ENCODE data around the gene PERM1. TPM values are rescaled to one million over a fixed set of nuclear protein-coding genes. Genes with fewer than 3 reads are reported as not detected.

PERM1 gene
- total and polyA plus RNA-seq, 9 of the 15 experiments (the other 6 are each of a cell fraction or from before 2014, with no cell fraction given): not detected

DNA sequence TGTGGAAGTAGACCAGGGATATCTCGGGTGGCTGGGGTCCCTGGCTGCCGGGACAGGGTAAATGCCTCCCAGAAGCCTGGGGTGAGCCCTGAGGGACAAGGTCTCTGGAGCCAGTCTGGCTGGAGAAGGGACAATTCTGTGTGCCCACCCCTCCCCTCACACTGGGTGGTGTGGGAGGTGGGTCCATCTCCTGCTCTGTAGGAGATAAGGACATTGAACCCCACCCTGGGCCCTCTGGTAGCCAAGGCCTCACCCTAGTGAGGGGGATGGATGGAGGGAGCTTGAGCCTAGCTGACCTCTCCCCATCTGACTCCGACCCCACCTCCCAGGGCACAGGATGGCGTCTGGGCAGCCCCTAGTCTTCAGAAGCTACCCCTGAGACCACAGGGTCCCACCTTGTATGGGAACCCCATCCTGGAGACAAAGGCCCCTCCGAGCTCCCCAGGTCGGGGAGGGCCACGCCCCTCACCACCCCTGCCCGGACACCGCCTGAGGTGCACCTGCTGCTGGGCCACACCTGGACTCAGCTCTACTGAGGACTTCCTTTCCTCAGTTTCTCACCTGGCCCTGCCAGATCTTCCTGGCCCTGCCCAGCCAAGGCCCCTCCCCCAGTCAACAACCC lies 42.4 kb upstream of the PERM1 start:
- H3K9ac ChIP-seq (ENCODE audit: insufficient read depth in 1 of 2, low read depth in 2 of 2, low read length in 2 of 2): peak overlapping the region in 1 of 2 experiments; percentile 88; a peak in 2 of 4 replicates
- no peaks in the 10 kb centered on the region for H3K27me3 ChIP-seq (ENCODE audit: control insufficient read depth in 2 of 2, insufficient read depth in 2 of 2, low read length in 2 of 2)
- peaks cover 22% of the 10 kb centered on the region for H4K20me1 ChIP-seq (replicated peaks; ENCODE audit: control insufficient read depth, insufficient read depth, low read length)
- FAIRE-seq (peak; percentile 65), ATAC-seq (no peak), DNase-seq (ENCODE audit: extremely low read depth in 1 of 4, low spot score in 3 of 4) (peak in 3 of 4 experiments; percentile 42 to 71 (median 46))
- H2AFZ ChIP-seq (ENCODE audit: low read depth, low read length): no peak overlapping the region
- TF ChIP-seq, protein P1, sequence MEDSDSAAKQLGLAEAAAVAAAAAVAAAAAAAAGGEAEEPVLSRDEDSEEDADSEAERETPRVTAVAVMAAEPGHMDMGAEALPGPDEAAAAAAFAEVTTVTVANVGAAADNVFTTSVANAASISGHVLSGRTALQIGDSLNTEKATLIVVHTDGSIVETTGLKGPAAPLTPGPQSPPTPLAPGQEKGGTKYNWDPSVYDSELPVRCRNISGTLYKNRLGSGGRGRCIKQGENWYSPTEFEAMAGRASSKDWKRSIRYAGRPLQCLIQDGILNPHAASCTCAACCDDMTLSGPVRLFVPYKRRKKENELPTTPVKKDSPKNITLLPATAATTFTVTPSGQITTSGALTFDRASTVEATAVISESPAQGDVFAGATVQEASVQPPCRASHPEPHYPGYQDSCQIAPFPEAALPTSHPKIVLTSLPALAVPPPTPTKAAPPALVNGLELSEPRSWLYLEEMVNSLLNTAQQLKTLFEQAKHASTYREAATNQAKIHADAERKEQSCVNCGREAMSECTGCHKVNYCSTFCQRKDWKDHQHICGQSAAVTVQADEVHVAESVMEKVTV (CRISPR knock-in tag; IDR thresholded peaks at IDR 0.05): no peak
- TF ChIP-seq ZBTB7A (IDR thresholded peaks at IDR 0.05; ENCODE audit: borderline replicate concordance, control insufficient read depth, low read depth, low read length): peak; percentile 36; the same call in 1 of the 2 replicates
- TF ChIP-seq, protein P2, sequence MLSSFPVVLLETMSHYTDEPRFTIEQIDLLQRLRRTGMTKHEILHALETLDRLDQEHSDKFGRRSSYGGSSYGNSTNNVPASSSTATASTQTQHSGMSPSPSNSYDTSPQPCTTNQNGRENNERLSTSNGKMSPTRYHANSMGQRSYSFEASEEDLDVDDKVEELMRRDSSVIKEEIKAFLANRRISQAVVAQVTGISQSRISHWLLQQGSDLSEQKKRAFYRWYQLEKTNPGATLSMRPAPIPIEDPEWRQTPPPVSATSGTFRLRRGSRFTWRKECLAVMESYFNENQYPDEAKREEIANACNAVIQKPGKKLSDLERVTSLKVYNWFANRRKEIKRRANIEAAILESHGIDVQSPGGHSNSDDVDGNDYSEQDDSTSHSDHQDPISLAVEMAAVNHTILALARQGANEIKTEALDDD (IDR thresholded peaks at IDR 0.05): no peak
- TF ChIP-seq CBFA2T3 (IDR thresholded peaks at IDR 0.05): peak; percentile 38
- no peak overlapping the region for H3K4me3 ChIP-seq
- BruUV-seq (replicated peaks): no TSS peak
- H3K9me1 ChIP-seq (ENCODE audit: control insufficient read depth, insufficient read depth, low read length): peaks cover 12% of the 10 kb centered on the region
- peaks cover 40% of the 10 kb centered on the region for H3K79me2 ChIP-seq (ENCODE audit: control insufficient read depth, insufficient read depth, low read length)
- WGBS (ENCODE audit: insufficient coverage, low coverage, missing lambda C conversion rate): 78% methylated on average over 7 of the region's 9 CpGs
- no peak overlapping the region; the same call in 2 of the 3 replicates for H3K27ac ChIP-seq (ENCODE audit: extremely low read depth, low read depth, low read length)
- no peaks in the 10 kb centered on the region for H3K9me3 ChIP-seq (replicated peaks; ENCODE audit: control insufficient read depth, insufficient read depth, low read depth, low read length)
- ChIA-PET CTCF (ENCODE audit: low intra/inter-chr PET ratio) (no interaction called here), POLR2A (interaction anchor here (0.6 to 1.3 kb wide), 6 partner anchors 9 to 384 kb away, joined by 3 to 4 read pairs (median 3); partner anchors contain the start of genes PLEKHN1 and UBE2J2)
- intact Hi-C loops (cut with micrococcal nuclease): loop anchor here (5.0 kb wide), 1 partner anchor 38 kb away; no protein-coding TSS in a partner anchor
- in situ Hi-C loops (cut with MboI): no loop called here
- H3K4me1 ChIP-seq (replicated peaks in 1 of 2; ENCODE audit: control insufficient read depth in 2 of 2, insufficient read depth in 2 of 2, low read length in 2 of 2): peaks cover 29 to 80% of the 10 kb centered on the region in 2 experiments
- H3K36me3 ChIP-seq (ENCODE audit: control insufficient read depth, insufficient read depth, low read length): peaks cover 58% of the 10 kb centered on the region; the same call in 2 of the 3 replicates
- peak overlapping the region; percentile 48 for H3K4me2 ChIP-seq (ENCODE audit: insufficient read depth, low read length)

All from K562 (cell line).